Panc1 (cell line): ENCODE data around the gene PTPRF.

ENCODE experiments used
- POLR2AphosphoS5 ChIP-seq: IDR thresholded peaks from 2 replicates; pipeline ENCODE4 v1.6.1; 2012; ENCODE audit warnings: mild to moderate bottlenecking, low read depth, low read length, moderate library complexity
- TCF7L2 ChIP-seq: IDR thresholded peaks from 2 replicates; pipeline ENCODE4 v1.6.1; 2011; ENCODE audit warnings: mild to moderate bottlenecking, low read depth, low read length, inconsistent platforms
- TF ChIP-seq, protein P1 (sequence below): fragments of 450-650 bp; IDR thresholded peaks from 2 replicates; pipeline ENCODE4 v1.5.1; 2017; ENCODE audit warnings: mild to moderate bottlenecking
- TF ChIP-seq, protein P2 (sequence below), 2 experiments: IDR thresholded peaks; 2 replicates each; pipeline ENCODE4 v1.6.1; 2011 to 2012; ENCODE audit warnings: low read depth in 2 of 2, control low read depth in 1 of 2, low read length in 1 of 2, mild to moderate bottlenecking in 1 of 2, moderate library complexity in 1 of 2; ENCODE audit not compliant: insufficient read depth in 1 of 2

DNA sequence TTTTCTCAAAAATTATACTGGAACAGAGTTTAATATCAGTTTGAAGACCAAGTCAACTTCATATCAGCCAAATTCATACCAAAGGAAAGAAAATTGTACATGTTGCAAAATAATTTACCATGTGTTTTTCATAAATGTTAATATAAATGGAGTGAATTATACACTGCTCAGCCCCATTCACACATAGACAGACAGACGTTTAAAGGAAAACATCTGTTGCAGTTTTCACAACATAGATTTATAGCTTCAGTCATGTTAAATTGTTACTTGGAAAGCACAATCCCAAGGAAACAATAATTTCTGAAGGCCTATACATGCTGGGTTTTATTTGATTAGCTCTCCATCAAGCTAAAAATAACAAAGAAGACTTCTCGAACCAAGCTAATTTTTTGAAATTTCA is 49.2 kb upstream of the PTPRF start:
- TF ChIP-seq POLR2AphosphoS5, result no peak
- TF ChIP-seq, protein P1, sequence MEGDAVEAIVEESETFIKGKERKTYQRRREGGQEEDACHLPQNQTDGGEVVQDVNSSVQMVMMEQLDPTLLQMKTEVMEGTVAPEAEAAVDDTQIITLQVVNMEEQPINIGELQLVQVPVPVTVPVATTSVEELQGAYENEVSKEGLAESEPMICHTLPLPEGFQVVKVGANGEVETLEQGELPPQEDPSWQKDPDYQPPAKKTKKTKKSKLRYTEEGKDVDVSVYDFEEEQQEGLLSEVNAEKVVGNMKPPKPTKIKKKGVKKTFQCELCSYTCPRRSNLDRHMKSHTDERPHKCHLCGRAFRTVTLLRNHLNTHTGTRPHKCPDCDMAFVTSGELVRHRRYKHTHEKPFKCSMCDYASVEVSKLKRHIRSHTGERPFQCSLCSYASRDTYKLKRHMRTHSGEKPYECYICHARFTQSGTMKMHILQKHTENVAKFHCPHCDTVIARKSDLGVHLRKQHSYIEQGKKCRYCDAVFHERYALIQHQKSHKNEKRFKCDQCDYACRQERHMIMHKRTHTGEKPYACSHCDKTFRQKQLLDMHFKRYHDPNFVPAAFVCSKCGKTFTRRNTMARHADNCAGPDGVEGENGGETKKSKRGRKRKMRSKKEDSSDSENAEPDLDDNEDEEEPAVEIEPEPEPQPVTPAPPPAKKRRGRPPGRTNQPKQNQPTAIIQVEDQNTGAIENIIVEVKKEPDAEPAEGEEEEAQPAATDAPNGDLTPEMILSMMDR, result no peak
- TF ChIP-seq, protein P2, sequence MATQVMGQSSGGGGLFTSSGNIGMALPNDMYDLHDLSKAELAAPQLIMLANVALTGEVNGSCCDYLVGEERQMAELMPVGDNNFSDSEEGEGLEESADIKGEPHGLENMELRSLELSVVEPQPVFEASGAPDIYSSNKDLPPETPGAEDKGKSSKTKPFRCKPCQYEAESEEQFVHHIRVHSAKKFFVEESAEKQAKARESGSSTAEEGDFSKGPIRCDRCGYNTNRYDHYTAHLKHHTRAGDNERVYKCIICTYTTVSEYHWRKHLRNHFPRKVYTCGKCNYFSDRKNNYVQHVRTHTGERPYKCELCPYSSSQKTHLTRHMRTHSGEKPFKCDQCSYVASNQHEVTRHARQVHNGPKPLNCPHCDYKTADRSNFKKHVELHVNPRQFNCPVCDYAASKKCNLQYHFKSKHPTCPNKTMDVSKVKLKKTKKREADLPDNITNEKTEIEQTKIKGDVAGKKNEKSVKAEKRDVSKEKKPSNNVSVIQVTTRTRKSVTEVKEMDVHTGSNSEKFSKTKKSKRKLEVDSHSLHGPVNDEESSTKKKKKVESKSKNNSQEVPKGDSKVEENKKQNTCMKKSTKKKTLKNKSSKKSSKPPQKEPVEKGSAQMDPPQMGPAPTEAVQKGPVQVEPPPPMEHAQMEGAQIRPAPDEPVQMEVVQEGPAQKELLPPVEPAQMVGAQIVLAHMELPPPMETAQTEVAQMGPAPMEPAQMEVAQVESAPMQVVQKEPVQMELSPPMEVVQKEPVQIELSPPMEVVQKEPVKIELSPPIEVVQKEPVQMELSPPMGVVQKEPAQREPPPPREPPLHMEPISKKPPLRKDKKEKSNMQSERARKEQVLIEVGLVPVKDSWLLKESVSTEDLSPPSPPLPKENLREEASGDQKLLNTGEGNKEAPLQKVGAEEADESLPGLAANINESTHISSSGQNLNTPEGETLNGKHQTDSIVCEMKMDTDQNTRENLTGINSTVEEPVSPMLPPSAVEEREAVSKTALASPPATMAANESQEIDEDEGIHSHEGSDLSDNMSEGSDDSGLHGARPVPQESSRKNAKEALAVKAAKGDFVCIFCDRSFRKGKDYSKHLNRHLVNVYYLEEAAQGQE (IDR thresholded peaks at IDR 0.05; ENCODE audit: insufficient read depth in 1 of 2, low read depth in 2 of 2, low read length in 1 of 2), result no peak
- no peak for TF ChIP-seq TCF7L2
